HG03060 (cell line): ENCODE results near the gene TRIM6.
A peak's percentile ranks its signal among the peaks of the same experiment; 100 is the strongest.
"Not testable (repeated sequence)": the region's sequence is repeated elsewhere in the genome, so short reads cannot be mapped to it uniquely, and the experiment has no call there.

Source experiments
- ATAC-seq: cut with Tn5 transposase; IDR thresholded peaks from one replicate; pipeline ENCODE4 v1.9.1; 2021; ENCODE audit warnings: low read depth, moderate number of reproducible peaks; ENCODE audit not compliant: unreplicated experiment

TRIM6 gene

GRCh38 chr11:5603326-5603725, 6.9 kb downstream of the TRIM6 start:
- no peak for ATAC-seq

GRCh38 chr11:5604896-5605295, 8.5 kb downstream of the TRIM6 start:
- ATAC-seq = no peak

GRCh38 chr11:5605849-5606248, 9.4 kb downstream of the TRIM6 start:
- no peak for ATAC-seq

GRCh38 chr11:5608808-5609207, 12.4 kb downstream of the TRIM6 start:
- ATAC-seq = no peak

- ATAC-seq = no peak
These were observed 14.0 kb downstream of the TRIM6 start for GRCh38 chr11:5610446-5610845.

GRCh38 chr11:5611627-5612026, 15.2 kb downstream of the TRIM6 start:
- ATAC-seq = no peak

- no peak for ATAC-seq
These were observed 22.4 kb downstream of the TRIM6 start for GRCh38 chr11:5618807-5619206.

GRCh38 chr11:5620651-5621521, 24.4 kb downstream of the TRIM6 start:
- no peak for ATAC-seq

GRCh38 chr11:5621580-5621979, 25.1 kb downstream of the TRIM6 start:
- no peak for ATAC-seq

GRCh38 chr11:5622802-5623201, 26.4 kb downstream of the TRIM6 start:
- ATAC-seq = no peak

GRCh38 chr11:5624489-5625279, 28.2 kb downstream of the TRIM6 start, which contains the start of gene TRIM34:
Gene TRIM34, plus strand, starts transcription at chr11:5625001. Its CDS starts 7,331 bp downstream, at chr11:5632332.
- peak; percentile 95 for ATAC-seq

- ATAC-seq = no peak
These were observed 28.8 kb downstream of the TRIM6 start for GRCh38 chr11:5625281-5625680.

GRCh38 chr11:5626196-5626595, 29.8 kb downstream of the TRIM6 start:
- no peak for ATAC-seq

GRCh38 chr11:5631417-5631816, 35.0 kb downstream of the TRIM6 start:
- ATAC-seq = peak; percentile 18

GRCh38 chr11:5631969-5632635, 35.7 kb downstream of the TRIM6 start:
- peak; percentile 88 for ATAC-seq

GRCh38 chr11:5639953-5640352, 43.5 kb downstream of the TRIM6 start:
- ATAC-seq = no peak

- ATAC-seq = no peak
These were observed 47.1 kb downstream of the TRIM6 start for GRCh38 chr11:5643585-5643984.

- ATAC-seq = no peak
These were observed 49.7 kb downstream of the TRIM6 start for GRCh38 chr11:5646139-5646538.

- ATAC-seq = no peak
These were observed 59.0 kb downstream of the TRIM6 start for GRCh38 chr11:5655474-5655873.

- not testable (repeated sequence) for ATAC-seq
These were observed 60.5 kb downstream of the TRIM6 start for GRCh38 chr11:5656956-5657355.

GRCh38 chr11:5658318-5658717, 61.9 kb downstream of the TRIM6 start:
- no peak for ATAC-seq
